DOHH2 (cell line): ENCODE data around the gene SOX21.

Source experiments
- H3F3A ChIP-seq: fragments of 200-600 bp; sonication (generic), shearing (Covaris generic); 2 replicates; pipeline ENCODE4 v1.6.0; 2016; ENCODE audit warnings: antibody characterized with exemption, mild to moderate bottlenecking; ENCODE audit not compliant: control insufficient read depth, insufficient read depth
- H3K27ac ChIP-seq: fragments of 200-600 bp; sonication (generic); 2 replicates; pipeline ENCODE4 v1.5.1; 2014; ENCODE audit warnings: low read depth, mild to moderate bottlenecking, low read length, moderate library complexity
- H3K27me3 ChIP-seq: fragments of 200-600 bp; sonication (generic); 2 replicates; pipeline ENCODE4 v1.6.1; 2014; ENCODE audit warnings: mild to moderate bottlenecking, low read length, mixed read lengths; ENCODE audit not compliant: control insufficient read depth
- H3K36me3 ChIP-seq: fragments of 200-600 bp; sonication (generic); 2 replicates; pipeline ENCODE4 v1.6.1; 2014; ENCODE audit warnings: mild to moderate bottlenecking, low read length, moderate library complexity, mixed read lengths; ENCODE audit not compliant: control insufficient read depth
- H3K4me1 ChIP-seq: fragments of 200-600 bp; sonication (generic); 2 replicates; pipeline ENCODE4 v1.6.1; 2014; ENCODE audit warnings: mild to moderate bottlenecking, low read length, mixed read lengths; ENCODE audit not compliant: control insufficient read depth
- H3K4me2 ChIP-seq: fragments of 200-600 bp; sonication (generic); 2 replicates; pipeline ENCODE4 v1.6.0; 2014; ENCODE audit warnings: mild to moderate bottlenecking, low read length, moderate library complexity
- H3K4me3 ChIP-seq: fragments of 200-600 bp; sonication (generic); 2 replicates; pipeline ENCODE4 v1.5.1; 2014; ENCODE audit warnings: mild to moderate bottlenecking, low read length, mixed read lengths
- H3K79me2 ChIP-seq: fragments of 200-600 bp; sonication (generic); 2 replicates; pipeline ENCODE4 v1.6.1; 2014; ENCODE audit warnings: mild to moderate bottlenecking, low read length, mixed read lengths; ENCODE audit not compliant: control insufficient read depth
- H3K9me2 ChIP-seq: fragments of 200-600 bp; sonication (generic); replicated peaks from 2 replicates; pipeline ENCODE4 v1.6.1; 2014; ENCODE audit warnings: mild to moderate bottlenecking, low read length, mixed read lengths; ENCODE audit not compliant: control insufficient read depth
- H3K9me3 ChIP-seq: fragments of 200-600 bp; sonication (generic); 2 replicates; pipeline ENCODE4 v1.6.1; 2014; ENCODE audit warnings: antibody characterized with exemption, low read length, mixed read lengths; ENCODE audit not compliant: control insufficient read depth, insufficient read depth
- H4K20me1 ChIP-seq: fragments of 200-600 bp; sonication (generic); 2 replicates; pipeline ENCODE4 v1.6.0; 2014; ENCODE audit warnings: low read depth, mild to moderate bottlenecking, antibody characterized with exemption, low read length, moderate library complexity; ENCODE audit not compliant: control insufficient read depth, insufficient read depth
- EZH2phosphoT487 ChIP-seq: fragments of 200-600 bp; sonication (generic); IDR thresholded peaks from 2 replicates; pipeline ENCODE4 v1.6.1; 2017; ENCODE audit warnings: borderline replicate concordance, mild to moderate bottlenecking, antibody characterized with exemption, low read length, moderate library complexity, mixed read lengths
- TF ChIP-seq, protein P1 (sequence below): fragments of 200-600 bp; sonication (generic); IDR thresholded peaks from one replicate; pipeline ENCODE4 v1.5.1; 2014; ENCODE audit warnings: antibody characterized with exemption, mild to moderate bottlenecking, low read depth, low read length; ENCODE audit not compliant: poor library complexity, severe bottlenecking

Gene SOX21

DNA sequence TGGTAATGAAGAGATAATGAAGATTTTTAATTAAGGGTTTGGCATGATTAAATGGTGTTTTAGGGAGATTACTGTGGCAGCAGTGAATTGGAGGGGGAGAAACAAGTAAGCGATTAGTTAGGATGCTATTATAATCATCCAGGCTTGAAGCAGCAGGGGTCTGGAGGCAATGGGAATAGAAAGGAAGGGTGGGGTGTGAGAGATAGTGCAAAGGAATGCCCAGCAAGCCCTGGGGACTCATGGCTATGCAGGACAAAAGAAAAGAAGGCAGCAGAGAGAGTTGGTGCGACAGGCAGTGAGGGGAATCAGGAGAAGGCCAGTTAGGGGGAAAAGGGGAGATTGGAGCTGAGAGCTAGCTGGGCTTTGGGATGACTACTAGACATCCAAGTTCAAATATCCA lies 34.5 kb downstream of the SOX21 start:
- Histone ChIP-seq H4K20me1 (no peaks in the 10 kb centered on the region), H3K36me3 (no peaks in the 10 kb centered on the region), H3K4me1 (no peaks in the 10 kb centered on the region), H3K9me3 (no peaks in the 10 kb centered on the region), H3K9me2 (no peaks in the 10 kb centered on the region), H3K4me2 (no peak overlapping the region), H3F3A (no peaks in the 10 kb centered on the region), H3K27me3 (no peaks in the 10 kb centered on the region), H3K4me3 (no peak overlapping the region), H3K27ac (no peak overlapping the region), H3K79me2 (no peaks in the 10 kb centered on the region)
- TF ChIP-seq, protein P1, sequence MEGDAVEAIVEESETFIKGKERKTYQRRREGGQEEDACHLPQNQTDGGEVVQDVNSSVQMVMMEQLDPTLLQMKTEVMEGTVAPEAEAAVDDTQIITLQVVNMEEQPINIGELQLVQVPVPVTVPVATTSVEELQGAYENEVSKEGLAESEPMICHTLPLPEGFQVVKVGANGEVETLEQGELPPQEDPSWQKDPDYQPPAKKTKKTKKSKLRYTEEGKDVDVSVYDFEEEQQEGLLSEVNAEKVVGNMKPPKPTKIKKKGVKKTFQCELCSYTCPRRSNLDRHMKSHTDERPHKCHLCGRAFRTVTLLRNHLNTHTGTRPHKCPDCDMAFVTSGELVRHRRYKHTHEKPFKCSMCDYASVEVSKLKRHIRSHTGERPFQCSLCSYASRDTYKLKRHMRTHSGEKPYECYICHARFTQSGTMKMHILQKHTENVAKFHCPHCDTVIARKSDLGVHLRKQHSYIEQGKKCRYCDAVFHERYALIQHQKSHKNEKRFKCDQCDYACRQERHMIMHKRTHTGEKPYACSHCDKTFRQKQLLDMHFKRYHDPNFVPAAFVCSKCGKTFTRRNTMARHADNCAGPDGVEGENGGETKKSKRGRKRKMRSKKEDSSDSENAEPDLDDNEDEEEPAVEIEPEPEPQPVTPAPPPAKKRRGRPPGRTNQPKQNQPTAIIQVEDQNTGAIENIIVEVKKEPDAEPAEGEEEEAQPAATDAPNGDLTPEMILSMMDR = no peak
- TF ChIP-seq EZH2phosphoT487 = no peak

- Histone ChIP-seq H3K4me3 (no peak overlapping the region), H3K4me2 (no peak overlapping the region), H3K27ac (no peak overlapping the region), H3K36me3 (no peaks in the 10 kb centered on the region), H3K4me1 (no peaks in the 10 kb centered on the region), H4K20me1 (no peaks in the 10 kb centered on the region), H3K27me3 (no peaks in the 10 kb centered on the region), H3K9me3 (no peaks in the 10 kb centered on the region), H3K9me2 (no peaks in the 10 kb centered on the region), H3F3A (no peaks in the 10 kb centered on the region), H3K79me2 (no peaks in the 10 kb centered on the region)
- TF ChIP-seq, protein P1 = peak; percentile 66
- no peak for TF ChIP-seq EZH2phosphoT487
Measured at GRCh38 chr13:94674609-94675348, 37.6 kb downstream of the SOX21 start.

DNA sequence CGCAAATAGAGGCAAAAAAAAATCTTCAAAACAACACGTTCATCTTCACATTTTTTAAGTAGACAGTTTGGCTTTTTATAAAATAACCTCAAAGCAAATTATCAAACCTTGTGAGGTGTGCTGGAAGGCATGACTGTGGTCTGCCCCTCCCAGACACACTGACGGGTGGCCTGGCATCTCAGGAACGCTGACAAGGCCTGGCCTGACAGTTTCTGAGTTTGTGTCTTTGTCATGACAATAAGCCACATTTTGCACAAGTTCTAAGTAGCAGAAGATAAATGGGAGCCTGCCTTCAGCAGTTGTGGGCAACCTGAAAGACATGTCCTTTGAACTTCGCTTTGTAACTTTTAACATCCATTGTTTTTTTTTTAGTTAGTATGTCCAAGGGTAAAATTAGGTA lies 38.5 kb downstream of the SOX21 start:
- Histone ChIP-seq H3K36me3 (no peaks in the 10 kb centered on the region), H3K9me2 (no peaks in the 10 kb centered on the region), H3F3A (no peaks in the 10 kb centered on the region), H4K20me1 (no peaks in the 10 kb centered on the region), H3K4me2 (no peak overlapping the region), H3K4me1 (no peaks in the 10 kb centered on the region), H3K79me2 (no peaks in the 10 kb centered on the region), H3K27ac (no peak overlapping the region), H3K27me3 (no peaks in the 10 kb centered on the region), H3K9me3 (no peaks in the 10 kb centered on the region), H3K4me3 (no peak overlapping the region)
- TF ChIP-seq, protein P1 = no peak
- no peak for TF ChIP-seq EZH2phosphoT487
